ENCODE results near the gene IGFBP1.

DNA sequence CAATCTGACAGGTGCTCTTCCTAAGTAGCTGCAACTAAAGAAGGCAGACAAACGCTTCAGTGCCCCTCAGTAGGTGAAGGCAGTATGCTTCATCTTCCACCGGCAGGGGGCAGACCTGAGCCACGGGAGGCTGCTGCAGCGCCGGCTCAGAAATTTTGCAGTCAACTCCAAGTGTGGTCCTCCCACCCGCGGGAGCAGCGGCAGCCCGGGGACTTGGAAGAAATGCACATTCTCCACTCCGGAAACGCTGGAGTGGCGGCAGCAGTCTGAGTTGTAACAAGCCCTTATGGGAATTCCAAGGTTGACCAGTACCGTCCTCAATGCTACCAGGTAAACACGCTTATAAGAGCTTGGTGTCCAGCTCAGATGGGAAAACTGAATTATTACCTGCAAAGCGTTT lies 29.4 kb downstream of the IGFBP1 start:
- TF ChIP-seq FOXP1 (CRISPR knock-in tag; IDR thresholded peaks at IDR 0.05) = no peak
- TF ChIP-seq CHD4 (IDR thresholded peaks at IDR 0.05; ENCODE audit: insufficient read depth, insufficient replicate concordance, low read depth, low read length, poor library complexity, severe bottlenecking) = no peak
- TF ChIP-seq, protein P1, sequence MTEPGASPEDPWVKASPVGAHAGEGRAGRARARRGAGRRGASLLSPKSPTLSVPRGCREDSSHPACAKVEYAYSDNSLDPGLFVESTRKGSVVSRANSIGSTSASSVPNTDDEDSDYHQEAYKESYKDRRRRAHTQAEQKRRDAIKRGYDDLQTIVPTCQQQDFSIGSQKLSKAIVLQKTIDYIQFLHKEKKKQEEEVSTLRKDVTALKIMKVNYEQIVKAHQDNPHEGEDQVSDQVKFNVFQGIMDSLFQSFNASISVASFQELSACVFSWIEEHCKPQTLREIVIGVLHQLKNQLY (CRISPR knock-in tag; conservative IDR thresholded peaks at IDR 0.05) = no peak
- no peak for TF ChIP-seq RCOR1 (IDR thresholded peaks at IDR 0.05; ENCODE audit: borderline replicate concordance in 1 of 2, low read depth in 2 of 2, low read length in 2 of 2)
- no peak for TF ChIP-seq EGR1 (conservative IDR thresholded peaks at IDR 0.05)
- no peak for TF ChIP-seq POLR2G (IDR thresholded peaks at IDR 0.05; ENCODE audit: low read depth, low read length)
- TF ChIP-seq HDAC2 (IDR thresholded peaks at IDR 0.05) = no peak
- no peak for TF ChIP-seq CBX5 (IDR thresholded peaks at IDR 0.05; ENCODE audit: borderline replicate concordance, low read depth)
- no peak for TF ChIP-seq SETDB1 (IDR thresholded peaks at IDR 0.05; ENCODE audit: low read length)
- no peak for TF ChIP-seq EZH2 (IDR thresholded peaks at IDR 0.05; ENCODE audit: borderline replicate concordance, low read depth, low read length)
- no peak for TF ChIP-seq FOXJ3 (CRISPR knock-in tag; IDR thresholded peaks at IDR 0.05)
- no peak for TF ChIP-seq CHD2 (IDR thresholded peaks at IDR 0.05; ENCODE audit: low read depth, low read length)

Measured in K562 (cell line).